SK-N-SH (cell line): Measurements from ENCODE around the gene PRAF2. TPM values are rescaled to one million over a fixed set of nuclear protein-coding genes. Genes with fewer than 3 reads are reported as not detected.

Experiments
- CTCF ChIA-PET: fragments of 300-600, 350-600 bp; formaldehyde crosslinking; extraction: SDS; loops from one replicate; lab custom pipeline; 2021; lab: Yijun Ruan, JAX
- POLR2A ChIA-PET: fragments of 350-600 bp; sonication (Branson Sonifier 250); formaldehyde crosslinking; extraction: SDS; loops from one replicate; lab custom pipeline; 2020; ENCODE audit warnings: antibody characterized with exemption, inconsistent platforms; lab: Yijun Ruan, JAX
- DNase-seq: peaks from one replicate; pipeline ENCODE4 v3.0.0; 2012
- H2AFZ ChIP-seq: fragments of 200-600 bp; sonication (generic); 2 replicates; pipeline ENCODE4 v1.8.1; 2016; ENCODE audit warnings: antibody characterized with exemption, mild to moderate bottlenecking, low read depth
- H3F3A ChIP-seq: fragments of 200-600 bp; sonication (generic); replicated peaks from 2 replicates; pipeline ENCODE3; 2016; ENCODE audit warnings: antibody characterized with exemption, mild to moderate bottlenecking; ENCODE audit not compliant: insufficient read depth
- H3K27ac ChIP-seq, 2 experiments: fragments of 200-500 bp in 1 of 2; fragments of 200-600 bp in 1 of 2; sonication (Bioruptor generic) in 1 of 2; sonication (generic), shearing (Covaris generic) in 1 of 2; 2 replicates each; pipeline versions ENCODE4 v1.5.1 to v1.6.1; 2014 to 2016; ENCODE audit warnings: low read depth in 2 of 2, inconsistent platforms in 1 of 2, low read length in 1 of 2, mild to moderate bottlenecking in 1 of 2, mixed read lengths in 1 of 2
- H3K27me3 ChIP-seq: fragments of 200-600 bp; sonication (generic), shearing (Covaris generic); 2 replicates; pipeline ENCODE4 v1.6.1; 2016; ENCODE audit warnings: mixed run types; ENCODE audit not compliant: insufficient read depth
- H3K36me3 ChIP-seq, 2 experiments: fragments of 200-500 bp in 1 of 2; fragments of 200-600 bp in 1 of 2; sonication (Bioruptor generic) in 1 of 2; sonication (generic) in 1 of 2; replicated peaks in 1 of 2; 2 replicates each; pipeline versions ENCODE3 to v1.5.1; 2014 to 2016; ENCODE audit warnings: low read length in 1 of 2, mild to moderate bottlenecking in 1 of 2; ENCODE audit not compliant: insufficient read depth in 2 of 2, control insufficient read depth in 1 of 2
- H3K4me1 ChIP-seq, 2 experiments: fragments of 200-500 bp in 1 of 2; fragments of 200-600 bp in 1 of 2; sonication (Bioruptor generic) in 1 of 2; sonication (generic), shearing (Covaris generic) in 1 of 2; 2 replicates each; pipeline versions ENCODE4 v1.5.1 to v1.6.1; 2014 to 2016; ENCODE audit warnings: low read depth in 1 of 2, low read length in 1 of 2, mixed run types in 1 of 2; ENCODE audit not compliant: insufficient read depth in 2 of 2, control insufficient read depth in 1 of 2
- H3K4me2 ChIP-seq: fragments of 200-600 bp; sonication (generic), shearing (Covaris generic); 2 replicates; pipeline ENCODE4 v1.6.1; 2017; ENCODE audit warnings: mixed run types
- H3K4me3 ChIP-seq, 2 experiments: fragments of 200-500 bp in 1 of 2; fragments of 200-600 bp in 1 of 2; sonication (Bioruptor generic) in 1 of 2; sonication (generic), shearing (Covaris generic) in 1 of 2; 2 replicates each; pipeline versions ENCODE4 v1.5.1 to v1.8.1; 2014 to 2016; ENCODE audit warnings: low read depth in 2 of 2, inconsistent platforms in 1 of 2, low read length in 1 of 2, mild to moderate bottlenecking in 1 of 2, mixed read lengths in 1 of 2, moderate library complexity in 1 of 2
- H3K79me2 ChIP-seq: fragments of 200-600 bp; sonication (generic); 2 replicates; pipeline ENCODE4 v1.8.1; 2017; ENCODE audit warnings: mild to moderate bottlenecking; ENCODE audit not compliant: insufficient read depth
- H3K9ac ChIP-seq: fragments of 200-600 bp; sonication (generic); 2 replicates; pipeline ENCODE4 v1.6.1; 2017; ENCODE audit warnings: mixed run types
- H3K9me2 ChIP-seq: fragments of 200-600 bp; sonication (generic); 2 replicates; pipeline ENCODE4 v1.6.1; 2017; ENCODE audit warnings: mixed run types
- H3K9me3 ChIP-seq: fragments of 200-600 bp; sonication (generic); 2 replicates; pipeline ENCODE4 v1.6.1; 2017; ENCODE audit warnings: mixed run types, mild to moderate bottlenecking, moderate library complexity
- H4K20me1 ChIP-seq: fragments of 200-600 bp; sonication (generic); 2 replicates; pipeline ENCODE4 v1.6.1; 2017; ENCODE audit warnings: mild to moderate bottlenecking, mixed run types; ENCODE audit not compliant: insufficient read depth
- CHD2 ChIP-seq: fragments of 150-350 bp; IDR thresholded peaks from 2 replicates; pipeline ENCODE4 v1.6.1; 2018; ENCODE audit warnings: low read length; ENCODE audit not compliant: partially characterized antibody
- EP300 ChIP-seq, 2 experiments: IDR thresholded peaks; 2 replicates each; pipeline versions ENCODE4 v1.4.0 to v1.6.1; 2012; ENCODE audit warnings: borderline replicate concordance in 1 of 2, low read depth in 1 of 2, low read length in 1 of 2
- FOSL2 ChIP-seq: IDR thresholded peaks from 2 replicates; pipeline ENCODE4 v1.4.0; 2012; ENCODE audit warnings: low read depth, mild to moderate bottlenecking, moderate library complexity, borderline replicate concordance
- FOXM1 ChIP-seq: IDR thresholded peaks from 2 replicates; pipeline ENCODE4 v1.4.0; 2012; ENCODE audit warnings: low read depth, mild to moderate bottlenecking
- GABPA ChIP-seq: IDR thresholded peaks from 2 replicates; pipeline ENCODE4 v1.4.0; 2012; ENCODE audit warnings: low read depth, mild to moderate bottlenecking
- GATA2 ChIP-seq: sonication (generic); formaldehyde crosslinking; IDR thresholded peaks from 2 replicates; pipeline ENCODE4 v1.5.0; 2020; ENCODE audit warnings: mild to moderate bottlenecking, missing genetic modification reagents
- MEF2A ChIP-seq: IDR thresholded peaks from 2 replicates; pipeline ENCODE4 v1.4.0; 2012; ENCODE audit warnings: low read depth, borderline replicate concordance
- MXI1 ChIP-seq: IDR thresholded peaks from 2 replicates; pipeline ENCODE4 v1.6.1; 2012; ENCODE audit warnings: mild to moderate bottlenecking, low read depth, low read length, improper control_type of control experiment
- NFIC ChIP-seq: IDR thresholded peaks from 2 replicates; pipeline ENCODE4 v1.4.0; 2012; ENCODE audit warnings: borderline replicate concordance
- NRF1 ChIP-seq: IDR thresholded peaks from 2 replicates; pipeline ENCODE4 v1.6.1; 2012; ENCODE audit warnings: low read depth, mild to moderate bottlenecking, low read length
- RAD21 ChIP-seq: IDR thresholded peaks from 2 replicates; pipeline ENCODE4 v1.6.1; 2012; ENCODE audit warnings: mild to moderate bottlenecking, low read length
- RCOR1 ChIP-seq: fragments of 150-350 bp; IDR thresholded peaks from 2 replicates; pipeline ENCODE4 v1.6.1; 2017; ENCODE audit warnings: antibody characterized with exemption, low read length
- TAF1 ChIP-seq: IDR thresholded peaks from 2 replicates; pipeline ENCODE4 v1.6.1; 2012; ENCODE audit warnings: low read depth, mild to moderate bottlenecking, low read length, moderate library complexity, borderline replicate concordance
- TCF12 ChIP-seq: IDR thresholded peaks from 2 replicates; pipeline ENCODE4 v1.4.0; 2012
- WGBS: methylation state at CpG from one replicate; pipeline ENCODE4 v1.1.6; 2017; ENCODE audit warnings: low lambda C conversion rate; 5-methylcytosine and 5-hydroxymethylcytosine counted together
- polyA plus RNA-seq, 3 experiments: library from polyadenylated mRNA; depleted of rRNA; stranded (reverse); fragments of >200 nt; gene quantifications; 2 replicates each; pipeline ENCODE4 v1.2.3, GENCODE V29; 2012
- TF ChIP-seq, protein P1 (sequence below): fragments of 200-600 bp; sonication (generic); IDR thresholded peaks from 2 replicates; pipeline ENCODE4 v1.6.1; 2017; ENCODE audit warnings: antibody characterized with exemption, mild to moderate bottlenecking, moderate library complexity
- TF ChIP-seq, protein P2 (sequence below): IDR thresholded peaks from 2 replicates; pipeline ENCODE4; 2012
- TF ChIP-seq, protein P3 (sequence below): fragments of 150-350 bp; IDR thresholded peaks from 2 replicates; pipeline ENCODE4 v1.6.1; 2016; ENCODE audit warnings: mild to moderate bottlenecking, low read depth, low read length
- TF ChIP-seq, protein P4 (sequence below): fragments of 150-350 bp; IDR thresholded peaks from 2 replicates; pipeline ENCODE4 v1.6.1; 2017; ENCODE audit warnings: antibody characterized with exemption, low read length, low read depth, borderline replicate concordance
- TF ChIP-seq, protein P5 (sequence below): IDR thresholded peaks from 2 replicates; pipeline ENCODE4 v1.4.0; 2012; ENCODE audit warnings: low read depth

Gene PRAF2
- polyA plus RNA-seq, 1 of the 3 experiments (the other 2 are of a cell fraction): 91.9 TPM

DNA sequence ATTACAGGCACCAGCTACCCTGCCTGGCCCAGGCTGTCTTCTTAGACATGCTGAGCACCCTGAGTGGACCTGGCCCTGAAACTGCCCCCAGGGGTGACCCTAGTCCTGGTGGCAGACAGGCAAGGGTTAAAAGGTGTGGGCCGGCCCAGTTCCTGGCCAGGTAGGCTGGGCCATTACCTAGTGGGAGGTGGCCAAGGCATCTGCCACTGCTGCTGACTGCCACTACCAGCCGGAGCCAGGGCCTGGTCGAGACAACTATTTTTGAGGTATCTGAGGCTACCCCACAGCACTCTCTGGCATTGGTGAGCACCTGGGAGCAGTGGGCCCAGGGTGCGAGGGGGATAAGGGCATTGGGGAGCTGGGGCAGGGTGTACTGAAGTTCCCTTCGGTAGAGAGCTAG lies 15.0 kb downstream of the PRAF2 start, which contains the start of gene CCDC120 (continued):
- TF ChIP-seq, protein P1, sequence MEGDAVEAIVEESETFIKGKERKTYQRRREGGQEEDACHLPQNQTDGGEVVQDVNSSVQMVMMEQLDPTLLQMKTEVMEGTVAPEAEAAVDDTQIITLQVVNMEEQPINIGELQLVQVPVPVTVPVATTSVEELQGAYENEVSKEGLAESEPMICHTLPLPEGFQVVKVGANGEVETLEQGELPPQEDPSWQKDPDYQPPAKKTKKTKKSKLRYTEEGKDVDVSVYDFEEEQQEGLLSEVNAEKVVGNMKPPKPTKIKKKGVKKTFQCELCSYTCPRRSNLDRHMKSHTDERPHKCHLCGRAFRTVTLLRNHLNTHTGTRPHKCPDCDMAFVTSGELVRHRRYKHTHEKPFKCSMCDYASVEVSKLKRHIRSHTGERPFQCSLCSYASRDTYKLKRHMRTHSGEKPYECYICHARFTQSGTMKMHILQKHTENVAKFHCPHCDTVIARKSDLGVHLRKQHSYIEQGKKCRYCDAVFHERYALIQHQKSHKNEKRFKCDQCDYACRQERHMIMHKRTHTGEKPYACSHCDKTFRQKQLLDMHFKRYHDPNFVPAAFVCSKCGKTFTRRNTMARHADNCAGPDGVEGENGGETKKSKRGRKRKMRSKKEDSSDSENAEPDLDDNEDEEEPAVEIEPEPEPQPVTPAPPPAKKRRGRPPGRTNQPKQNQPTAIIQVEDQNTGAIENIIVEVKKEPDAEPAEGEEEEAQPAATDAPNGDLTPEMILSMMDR: no peak
- TF ChIP-seq, protein P2, sequence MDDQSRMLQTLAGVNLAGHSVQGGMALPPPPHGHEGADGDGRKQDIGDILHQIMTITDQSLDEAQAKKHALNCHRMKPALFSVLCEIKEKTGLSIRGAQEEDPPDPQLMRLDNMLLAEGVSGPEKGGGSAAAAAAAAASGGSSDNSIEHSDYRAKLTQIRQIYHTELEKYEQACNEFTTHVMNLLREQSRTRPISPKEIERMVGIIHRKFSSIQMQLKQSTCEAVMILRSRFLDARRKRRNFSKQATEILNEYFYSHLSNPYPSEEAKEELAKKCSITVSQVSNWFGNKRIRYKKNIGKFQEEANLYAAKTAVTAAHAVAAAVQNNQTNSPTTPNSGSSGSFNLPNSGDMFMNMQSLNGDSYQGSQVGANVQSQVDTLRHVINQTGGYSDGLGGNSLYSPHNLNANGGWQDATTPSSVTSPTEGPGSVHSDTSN: no peak
- TF ChIP-seq, protein P3, sequence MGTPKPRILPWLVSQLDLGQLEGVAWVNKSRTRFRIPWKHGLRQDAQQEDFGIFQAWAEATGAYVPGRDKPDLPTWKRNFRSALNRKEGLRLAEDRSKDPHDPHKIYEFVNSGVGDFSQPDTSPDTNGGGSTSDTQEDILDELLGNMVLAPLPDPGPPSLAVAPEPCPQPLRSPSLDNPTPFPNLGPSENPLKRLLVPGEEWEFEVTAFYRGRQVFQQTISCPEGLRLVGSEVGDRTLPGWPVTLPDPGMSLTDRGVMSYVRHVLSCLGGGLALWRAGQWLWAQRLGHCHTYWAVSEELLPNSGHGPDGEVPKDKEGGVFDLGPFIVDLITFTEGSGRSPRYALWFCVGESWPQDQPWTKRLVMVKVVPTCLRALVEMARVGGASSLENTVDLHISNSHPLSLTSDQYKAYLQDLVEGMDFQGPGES: no peak
- TF ChIP-seq GATA2 (CRISPR knock-in tag): no peak
- TF ChIP-seq FOXM1: no peak
- TF ChIP-seq FOSL2: no peak
- TF ChIP-seq GABPA: no peak
- no peak for TF ChIP-seq TCF12
- no peak for TF ChIP-seq CHD2

DNA sequence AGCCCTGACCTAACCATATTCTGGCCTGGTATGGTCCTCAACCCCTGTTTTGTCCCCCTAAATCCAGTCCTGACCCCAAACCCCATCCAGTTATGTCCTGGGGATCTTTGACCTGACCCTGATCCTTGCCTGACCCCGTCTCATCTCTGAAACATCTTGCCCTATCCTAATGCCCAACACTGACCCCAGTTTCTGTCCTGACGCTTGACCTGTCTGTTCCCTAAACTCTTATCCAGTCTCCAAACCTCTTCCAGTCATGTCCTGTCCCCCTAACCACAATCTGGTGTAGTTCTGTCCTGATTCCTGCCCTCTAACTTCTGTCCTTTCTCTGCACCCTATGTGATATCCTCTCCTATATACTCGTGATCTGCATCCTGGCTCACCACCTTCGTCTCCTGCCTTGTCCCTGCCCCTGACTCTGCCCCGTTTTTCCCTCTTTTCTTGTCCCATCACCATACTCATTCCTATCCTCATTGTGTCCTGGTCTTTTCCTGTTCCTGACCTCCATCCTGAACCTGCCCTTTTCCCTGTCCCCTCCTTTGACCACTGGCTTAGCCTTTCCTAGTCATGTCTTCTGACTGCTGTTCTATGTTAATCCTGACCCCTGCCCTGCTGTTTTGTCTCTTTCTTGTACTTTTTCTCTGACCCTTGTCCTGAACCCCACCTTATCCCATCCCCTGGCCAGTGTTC lies 19.6 kb downstream of the PRAF2 start:
- no peaks in the 10 kb centered on the region for H3K9me3 ChIP-seq
- TF ChIP-seq, protein P3: no peak
- TF ChIP-seq NRF1 (no peak), GATA2 (CRISPR knock-in tag) (no peak), EP300 (IDR thresholded peaks at IDR 0.05; ENCODE audit: borderline replicate concordance in 1 of 2, low read depth in 1 of 2, low read length in 1 of 2) (no peak), RAD21 (no peak), NFIC (no peak), TAF1 (no peak), TCF12 (no peak), RCOR1 (no peak), MXI1 (no peak), MEF2A (no peak)
- TF ChIP-seq, protein P4, sequence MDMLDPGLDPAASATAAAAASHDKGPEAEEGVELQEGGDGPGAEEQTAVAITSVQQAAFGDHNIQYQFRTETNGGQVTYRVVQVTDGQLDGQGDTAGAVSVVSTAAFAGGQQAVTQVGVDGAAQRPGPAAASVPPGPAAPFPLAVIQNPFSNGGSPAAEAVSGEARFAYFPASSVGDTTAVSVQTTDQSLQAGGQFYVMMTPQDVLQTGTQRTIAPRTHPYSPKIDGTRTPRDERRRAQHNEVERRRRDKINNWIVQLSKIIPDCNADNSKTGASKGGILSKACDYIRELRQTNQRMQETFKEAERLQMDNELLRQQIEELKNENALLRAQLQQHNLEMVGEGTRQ: no peak
- TF ChIP-seq, protein P2: no peak
- TF ChIP-seq, protein P1: no peak
- TF ChIP-seq, protein P5, sequence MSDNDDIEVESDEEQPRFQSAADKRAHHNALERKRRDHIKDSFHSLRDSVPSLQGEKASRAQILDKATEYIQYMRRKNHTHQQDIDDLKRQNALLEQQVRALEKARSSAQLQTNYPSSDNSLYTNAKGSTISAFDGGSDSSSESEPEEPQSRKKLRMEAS: no peak
- no peaks in the 10 kb centered on the region for H3K79me2 ChIP-seq
- ChIA-PET POLR2A (no interaction called here), CTCF (no interaction called here)
- peaks cover 0 to 11% of the 10 kb centered on the region in 2 experiments; a peak in 1 of 4 replicates for H3K4me1 ChIP-seq
- peak overlapping the region; percentile 52 to 59 for H3K4me3 ChIP-seq
- H3K27ac ChIP-seq: no peak overlapping the region
- no peak overlapping the region for H3K9ac ChIP-seq
- no peak overlapping the region for H2AFZ ChIP-seq
- DNase-seq: no peak
- WGBS: 52% methylated on average over 5 of the region's 5 CpGs
- H4K20me1 ChIP-seq: no peaks in the 10 kb centered on the region
- H3K27me3 ChIP-seq: peaks cover 15% of the 10 kb centered on the region; the same call in 1 of the 2 replicates
- H3K9me2 ChIP-seq: no peaks in the 10 kb centered on the region
- H3F3A ChIP-seq: no peaks in the 10 kb centered on the region
- H3K4me2 ChIP-seq: peak overlapping the region; percentile 70
- H3K36me3 ChIP-seq: no peaks in the 10 kb centered on the region
